ENCODE data around the gene OR10V1. TPM values are rescaled to one million over a fixed set of nuclear protein-coding genes. Genes with fewer than 3 reads are reported as not detected.

Gene OR10V1
- total RNA-seq, 3 donors from 2014 or later (not counting 1 experiment from before 2014, with no cell fraction given): not detected

DNA sequence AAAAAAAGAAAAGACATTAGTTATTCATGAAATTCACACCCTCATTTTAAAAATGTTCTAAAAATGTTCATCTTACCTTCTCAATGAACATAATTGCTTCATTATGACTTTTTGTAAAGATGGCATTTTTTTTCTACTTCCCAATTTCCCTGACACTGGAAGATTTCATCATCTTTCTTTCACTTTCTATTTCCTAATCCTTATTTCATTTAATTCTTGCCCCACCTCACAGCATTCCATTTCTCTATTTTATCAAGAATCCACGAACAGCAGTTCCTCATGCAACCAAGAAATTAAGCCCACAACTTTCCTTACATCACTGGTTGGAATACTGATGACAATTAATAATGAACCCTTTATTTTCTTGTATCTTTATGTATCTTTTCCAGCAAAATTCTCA, 46.7 kb downstream of the OR10V1 start:
- intact Hi-C loops (cut with micrococcal nuclease): no loop called here
- no peak for TF ChIP-seq CTCF (IDR thresholded peaks at IDR 0.05)
- Mint-ChIP-seq H3K9me3 (no peaks in the 10 kb centered on the region), H3K4me1 (peaks cover 29 to 35% of the 10 kb centered on the region in 2 donors), H3K27ac (peak overlapping the region; percentile 98 to 100), H3K36me3 (no peaks in the 10 kb centered on the region), H3K4me3 (peak overlapping the region; percentile 1), H3K27me3 (ENCODE audit: low read depth in 2 of 2) (no peaks in the 10 kb centered on the region)
- no peak for ATAC-seq
- 67% methylated on average over 1 of the region's 1 CpG for WGBS (ENCODE audit: insufficient coverage)
- peaks cover 18% of the 10 kb centered on the region for H3K4me1 ChIP-seq (ENCODE audit: control insufficient read depth, insufficient read depth, low read length)
- H3K36me3 ChIP-seq (ENCODE audit: control insufficient read depth, insufficient read depth, low read length): peaks cover 40% of the 10 kb centered on the region
- H3K27me3 ChIP-seq (ENCODE audit: control insufficient read depth, insufficient read depth, low read length): no peaks in the 10 kb centered on the region
- H3K9me3 ChIP-seq (ENCODE audit: control insufficient read depth, insufficient read depth, low read length): no peaks in the 10 kb centered on the region
- no peak overlapping the region for H3K27ac ChIP-seq (ENCODE audit: low read length)
- H3K4me3 ChIP-seq (ENCODE audit: low read length): no peak overlapping the region
- no peak for DNase-seq

Other genes with a start within 250 kb of the OR10V1 start
- not detected for gene OR4D10, start 240.5 kb downstream of the OR10V1 start, total RNA-seq
- gene OR4D11, start 210.3 kb downstream of the OR10V1 start, total RNA-seq: not detected
- gene OR4D9, start 202.3 kb downstream of the OR10V1 start, total RNA-seq: not detected
- gene OSBP, start 98.1 kb downstream of the OR10V1 start, total RNA-seq: 10 to 100 TPM; 40.5 to 58.5 (median 51.3) TPM
- gene PATL1, start 44.8 kb downstream of the OR10V1 start, total RNA-seq: 10 to 100 TPM; 56.8 to 69.4 (median 58.1) TPM
- gene STX3, start 41.5 kb upstream of the OR10V1 start, total RNA-seq: 10 to 100 TPM in 2 of 3 donors, 1 to 10 TPM in 1; 6.8 to 19.1 (median 17.0) TPM
- 10 to 100 TPM; 34.9 to 38.0 (median 37.5) TPM for gene MRPL16, start 96.9 kb upstream of the OR10V1 start, total RNA-seq
- not detected for gene CBLIF, start 131.7 kb upstream of the OR10V1 start, total RNA-seq
- gene TCN1, start 152.6 kb upstream of the OR10V1 start, total RNA-seq: 10 to 100 TPM in 1 of 3 donors, under 1 TPM in 1, not detected in 1; 0.50 to 30.8 TPM
- not detected for gene OOSP3, start 164.9 kb upstream of the OR10V1 start, total RNA-seq
- under 1 TPM in 1 of 3 donors, not detected in 2; 0.48 TPM for gene OOSP1, start 224.6 kb upstream of the OR10V1 start, total RNA-seq

All from natural killer cell (primary cell).